GM19397 (cell line): ENCODE results near the gene TMEM213.

Source experiments
- ATAC-seq: cut with Tn5 transposase; IDR thresholded peaks from one replicate; pipeline ENCODE4 v1.9.1; 2021; ENCODE audit warnings: mild to moderate bottlenecking, moderate library complexity; ENCODE audit not compliant: unreplicated experiment

TMEM213 gene

GRCh38 chr7:138871814-138872090 lies 74.0 kb downstream of the TMEM213 start:
- ATAC-seq, result no peak

DNA sequence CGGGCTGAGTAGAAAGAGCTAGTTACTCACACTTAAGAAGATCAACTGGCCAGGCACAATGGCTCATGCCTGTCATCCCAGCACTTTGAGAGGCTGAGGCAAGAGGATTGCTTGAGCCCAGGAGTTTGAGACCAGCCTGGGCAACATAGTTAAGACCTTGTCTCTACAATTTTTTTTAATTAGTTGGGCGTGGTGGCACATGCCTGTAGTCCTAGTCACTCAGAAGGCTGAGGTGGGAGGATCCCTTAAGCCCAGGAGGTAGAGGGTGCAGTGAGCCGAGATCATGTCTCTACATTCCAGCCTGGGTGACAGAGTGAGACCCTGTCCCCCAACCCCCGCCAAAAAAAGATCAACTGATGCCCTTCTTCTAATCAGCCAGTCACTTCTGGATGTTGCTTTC lies 74.8 kb downstream of the TMEM213 start:
- no peak for ATAC-seq

DNA sequence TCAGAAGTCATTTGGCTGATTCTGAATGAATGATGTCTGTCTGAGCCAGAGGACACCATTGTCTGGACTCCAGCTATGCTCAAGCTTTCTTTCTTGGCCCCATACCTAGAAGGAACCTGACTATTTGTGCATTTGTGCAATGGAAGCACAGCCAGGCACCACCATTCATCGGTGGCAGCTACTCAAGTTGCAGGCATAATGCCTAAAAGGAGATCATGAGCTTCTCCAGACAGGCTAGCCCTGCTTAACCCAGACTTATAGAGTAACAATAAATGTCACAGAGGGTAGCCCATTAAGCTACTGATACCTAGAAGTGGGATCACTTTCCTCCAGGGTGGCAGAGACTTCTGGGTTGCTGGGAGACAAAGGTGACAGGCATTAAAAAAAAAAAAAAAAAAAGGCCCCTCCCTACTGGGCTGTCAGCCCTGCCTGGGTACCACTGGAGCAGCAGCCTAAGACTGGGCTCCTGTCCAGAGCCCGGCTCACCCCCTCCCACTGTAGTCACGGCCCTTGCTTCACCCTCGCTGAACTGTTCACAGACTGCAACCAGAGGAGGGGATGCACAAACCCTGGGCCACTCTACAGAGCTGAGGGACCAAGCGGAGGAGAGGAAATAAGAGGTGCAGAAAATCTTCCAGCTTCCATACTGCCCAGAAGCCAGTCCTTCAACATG lies 75.6 kb downstream of the TMEM213 start:
- no peak for ATAC-seq

GRCh38 chr7:138875794-138876193 lies 78.0 kb downstream of the TMEM213 start:
- ATAC-seq, result no peak

- no peak for ATAC-seq
These were observed 78.5 kb downstream of the TMEM213 start for GRCh38 chr7:138876326-138876725.

- no peak for ATAC-seq
These were observed 80.3 kb downstream of the TMEM213 start for GRCh38 chr7:138878051-138878450.

DNA sequence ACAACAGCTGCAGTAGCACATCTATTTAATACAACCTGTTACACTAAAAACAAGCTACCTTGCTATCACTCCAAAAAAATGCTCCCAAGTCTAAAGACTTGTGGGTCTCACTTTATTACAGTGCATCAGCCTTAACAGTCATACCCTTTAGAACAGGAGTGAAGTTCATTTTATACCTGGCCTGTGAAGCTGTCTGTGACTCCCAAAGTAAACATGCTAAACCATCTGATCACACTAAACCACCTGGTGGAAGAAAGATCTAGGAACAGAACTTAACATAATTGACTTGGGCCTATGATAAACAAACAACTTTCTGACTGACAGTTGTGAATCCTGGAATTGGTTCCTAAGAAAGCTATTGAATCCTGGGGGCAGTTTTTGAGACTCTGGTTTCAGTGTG lies 81.1 kb downstream of the TMEM213 start:
- ATAC-seq, result no peak

DNA sequence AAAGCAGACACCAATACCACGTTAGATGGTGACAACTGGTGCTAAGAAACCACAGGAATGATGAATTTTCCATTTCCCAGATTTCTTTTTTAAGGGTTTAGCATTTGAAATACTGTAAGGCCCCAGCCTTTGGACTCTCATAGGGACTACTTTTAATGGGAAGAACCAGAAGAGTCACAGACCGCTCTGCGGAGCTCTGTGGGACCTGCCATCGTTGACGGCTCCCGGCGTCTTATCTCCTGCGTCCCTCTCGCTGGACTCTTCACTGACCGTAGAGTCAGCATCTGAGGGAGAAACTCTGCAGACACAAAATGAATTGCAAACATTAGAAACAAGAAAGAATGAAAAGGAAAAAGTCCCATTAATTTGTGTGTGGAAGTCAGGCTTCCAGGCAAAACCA lies 81.6 kb downstream of the TMEM213 start:
- no peak for ATAC-seq

- ATAC-seq, result no peak
These were observed 83.2 kb downstream of the TMEM213 start for GRCh38 chr7:138880881-138881578.

DNA sequence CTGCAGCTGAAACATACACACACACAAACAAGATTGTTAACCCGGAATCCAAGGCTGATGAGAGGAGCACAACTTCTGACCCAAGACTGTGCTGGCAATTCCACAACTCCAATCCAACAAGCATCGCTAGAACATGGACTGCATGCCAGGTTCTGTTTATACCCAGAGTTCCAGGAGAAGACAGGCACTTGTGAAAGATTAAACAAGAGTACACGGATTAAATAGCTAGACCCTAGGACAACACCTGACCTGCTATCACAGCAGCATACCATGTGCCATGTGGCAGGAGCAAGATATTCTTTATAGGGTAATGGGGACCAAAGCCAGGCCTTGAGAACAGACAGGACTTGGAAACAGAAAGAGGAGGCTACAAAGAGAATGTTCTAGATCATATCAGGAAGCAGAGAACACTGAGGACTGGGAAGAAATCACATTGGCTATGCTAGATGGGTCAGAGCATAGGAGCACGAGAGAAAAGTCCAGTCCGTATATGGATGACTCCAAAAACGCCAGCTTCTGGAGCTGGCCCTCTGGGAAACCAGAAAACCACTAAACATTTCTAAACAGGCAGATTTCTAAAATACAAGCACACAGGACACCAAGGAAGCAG lies 83.9 kb downstream of the TMEM213 start:
- ATAC-seq, result no peak

DNA sequence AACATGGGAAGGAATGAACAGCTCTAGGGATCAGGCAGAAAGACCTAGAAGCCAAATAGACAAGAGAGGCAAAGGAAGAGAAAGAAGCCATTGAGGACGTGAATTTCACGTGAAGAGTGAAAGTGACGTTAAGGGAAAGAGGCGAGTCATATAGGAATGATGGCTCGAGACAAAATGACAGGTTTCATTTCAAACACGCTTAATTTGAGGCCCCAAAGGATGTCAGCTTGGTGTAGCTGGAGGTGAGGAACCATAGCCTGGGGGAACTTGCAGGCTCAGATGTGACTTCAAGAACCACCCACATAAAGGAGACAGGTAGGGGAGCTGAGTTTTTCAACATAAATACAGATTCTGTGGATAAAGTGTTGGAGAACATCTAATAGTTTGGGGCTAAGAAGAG lies 84.5 kb downstream of the TMEM213 start:
- ATAC-seq, result no peak

- ATAC-seq, result no peak
These were observed 87.8 kb downstream of the TMEM213 start for GRCh38 chr7:138885383-138886147.

- ATAC-seq, result peak; percentile 60
These were observed 88.7 kb downstream of the TMEM213 start for GRCh38 chr7:138886501-138886917.

GRCh38 chr7:138887085-138887710 lies 89.4 kb downstream of the TMEM213 start:
- ATAC-seq, result no peak
